ENCODE data around the gene KLF6. TPM values are rescaled to one million over a fixed set of nuclear protein-coding genes. Genes with fewer than 3 reads are reported as not detected.

KLF6 gene
- total and polyA plus RNA-seq, 7 experiments from 2014 or later: 142 to 1,870 (median 168) TPM

DNA sequence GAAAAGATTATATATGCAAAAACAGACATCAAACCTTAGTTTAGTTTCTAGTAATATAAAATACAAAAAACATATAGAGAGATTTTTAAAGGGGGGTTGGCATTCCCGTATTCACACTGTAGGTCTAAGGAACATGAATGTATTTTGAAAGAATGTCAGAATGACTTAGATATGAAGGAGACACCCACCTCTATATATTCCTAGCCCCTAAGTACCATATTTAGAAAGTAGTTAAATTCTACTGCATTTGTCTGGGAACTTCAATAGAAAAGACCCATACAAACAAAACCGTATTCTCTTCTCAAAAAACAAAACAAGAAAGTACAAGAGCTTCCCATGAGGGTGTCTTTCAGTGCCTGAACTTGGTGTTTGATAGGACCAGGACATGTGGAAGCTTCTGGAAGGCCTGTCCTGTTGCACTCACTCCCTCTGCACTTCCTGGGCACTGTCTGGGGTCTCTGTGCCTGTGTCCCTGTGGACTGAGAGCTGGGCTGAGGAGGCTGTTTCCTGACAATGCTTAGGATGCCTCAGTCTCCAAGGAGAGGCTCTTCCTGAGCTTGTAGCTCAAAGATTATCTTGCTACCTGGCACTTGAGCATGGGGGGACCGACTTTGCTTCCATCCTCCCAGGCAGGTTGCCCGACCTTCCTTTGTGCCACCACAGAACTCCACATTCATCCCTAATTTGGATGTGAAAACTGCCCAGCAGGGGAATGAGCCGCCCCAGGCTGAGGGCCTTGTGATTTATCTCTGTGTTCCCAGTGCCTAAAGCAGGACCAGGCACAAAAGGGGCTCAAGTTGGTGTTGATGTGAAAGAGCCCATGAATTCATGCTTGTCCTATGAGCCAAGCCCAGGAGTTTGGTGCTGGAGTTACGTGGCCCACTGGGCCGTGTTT lies 44.4 kb upstream of the KLF6 start:
- POLR2A ChIA-PET: interaction anchor here (0.6 to 5.9 kb wide), 13 partner anchors 9 to 161 kb away, joined by 3 to 91 read pairs (median 4); partner anchors contain the start of gene KLF6
- ATAC-seq: no peak

DNA sequence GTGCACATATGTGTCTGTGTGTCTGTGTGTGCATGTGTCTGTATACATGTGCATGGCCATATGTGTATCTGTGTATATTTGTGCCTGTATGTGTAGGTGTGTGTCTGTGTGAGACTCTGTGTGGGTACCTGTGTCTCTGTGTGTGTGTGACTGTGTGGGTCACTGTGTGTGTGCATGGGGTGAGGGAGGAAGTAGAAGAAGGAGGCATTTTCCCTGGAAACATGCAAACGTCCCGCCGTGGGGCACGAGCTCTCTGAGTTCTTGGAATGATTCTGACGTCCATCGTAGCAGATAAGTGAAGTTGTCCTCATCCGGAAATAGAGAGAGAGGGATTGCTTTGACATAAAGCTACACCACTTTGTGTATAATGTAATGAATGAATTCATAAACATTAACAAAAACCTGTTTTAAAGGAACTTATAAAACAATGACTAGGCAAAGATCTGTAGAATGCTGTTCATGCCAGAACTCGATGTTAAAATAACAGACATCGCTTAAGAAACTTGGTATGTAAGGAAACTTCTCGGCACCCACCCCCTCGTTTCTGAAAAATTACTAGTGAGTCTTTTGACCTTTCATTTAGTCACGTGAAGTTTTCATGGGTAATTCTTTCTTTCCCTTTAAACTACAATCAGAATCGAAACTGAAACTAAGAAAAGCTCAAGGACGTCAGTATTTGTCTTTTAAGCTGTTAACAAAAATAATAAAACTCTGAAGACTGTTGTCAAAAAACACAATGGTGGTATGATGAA lies 43.6 kb upstream of the KLF6 start:
- intact Hi-C loops (cut with micrococcal nuclease): loop anchor here (1.0 to 2.0 kb wide), 9 partner anchors 12 to 144 kb away; partner anchors contain the start of gene KLF6 (in 1 of the 2)
- H3K27me3 Mint-ChIP-seq: no peaks in the 10 kb centered on the region
- peak overlapping the region; percentile 80 to 92 (median 90) for H3K27ac Mint-ChIP-seq
- ChIA-PET CTCF (interaction anchor here (0.9 to 1.0 kb wide), 2 partner anchors 15 to 23 kb away, joined by 3 to 4 read pairs; no protein-coding TSS in a partner anchor), POLR2A (interaction anchor here (0.6 to 5.9 kb wide), 12 partner anchors 9 to 160 kb away, joined by 3 to 91 read pairs (median 5); partner anchors contain the start of gene KLF6)
- Histone ChIP-seq H3K9me3 (ENCODE audit: control insufficient read depth in 2 of 3, low read length in 3 of 3) (no peaks in the 10 kb centered on the region), H3K27ac (ENCODE audit: low read depth, low read length) (peak overlapping the region; percentile 73), H3K4me1 (ENCODE audit: control insufficient read depth in 2 of 2, insufficient read depth in 2 of 2, low read length in 2 of 2) (peaks cover 15 to 17% of the 10 kb centered on the region in 2 donors), H3K27me3 (ENCODE audit: control insufficient read depth in 2 of 2, insufficient read depth in 2 of 2, low read length in 2 of 2) (no peaks in the 10 kb centered on the region), H3K4me3 (ENCODE audit: low read length) (peak overlapping the region; percentile 65), H3K36me3 (ENCODE audit: control insufficient read depth in 2 of 3, insufficient read depth in 3 of 3, low read length in 3 of 3) (no peaks in the 10 kb centered on the region)
- no peaks in the 10 kb centered on the region for H3K9me3 Mint-ChIP-seq
- H3K36me3 Mint-ChIP-seq: no peaks in the 10 kb centered on the region
- DNase-seq: peak in 6 of 9 donors; percentile 40 to 66 (median 54)
- ATAC-seq: peak; percentile 63
- peak overlapping the region; percentile 73 to 88 (median 78) for H3K4me3 Mint-ChIP-seq
- H3K4me1 Mint-ChIP-seq: peaks cover 12 to 54% (median 22%) of the 10 kb centered on the region in 7 donors

More for the DNA sequence above, 44.4 kb upstream of the KLF6 start:
- no peak for DNase-seq
- Histone ChIP-seq H3K9me3 (ENCODE audit: control insufficient read depth in 2 of 3, low read length in 3 of 3) (no peaks in the 10 kb centered on the region), H3K4me1 (ENCODE audit: control insufficient read depth in 2 of 2, insufficient read depth in 2 of 2, low read length in 2 of 2) (peaks cover 15 to 17% of the 10 kb centered on the region in 2 donors), H3K4me3 (ENCODE audit: low read length) (peak overlapping the region; percentile 65), H3K27ac (ENCODE audit: low read depth, low read length) (peak overlapping the region; percentile 73), H3K27me3 (ENCODE audit: control insufficient read depth in 2 of 2, insufficient read depth in 2 of 2, low read length in 2 of 2) (no peaks in the 10 kb centered on the region), H3K36me3 (ENCODE audit: control insufficient read depth in 2 of 3, insufficient read depth in 3 of 3, low read length in 3 of 3) (no peaks in the 10 kb centered on the region)
- H3K4me1 Mint-ChIP-seq: peaks cover 12 to 61% (median 22%) of the 10 kb centered on the region in 7 donors
- CTCF ChIA-PET: interaction anchor here (0.9 to 1.0 kb wide), 2 partner anchors 14 to 24 kb away, joined by 3 to 4 read pairs; no protein-coding TSS in a partner anchor
- intact Hi-C loops (cut with micrococcal nuclease): loop anchor here (1.0 to 2.0 kb wide), 7 partner anchors 18 to 143 kb away; partner anchors contain the start of gene KLF6 (in 1 of the 2)
- H3K9me3 Mint-ChIP-seq: peaks cover 0 to 2% (median 0%) of the 10 kb centered on the region in 11 donors
- peaks cover 0 to 3% (median 0%) of the 10 kb centered on the region in 5 donors for H3K36me3 Mint-ChIP-seq
- no peaks in the 10 kb centered on the region for H3K27me3 Mint-ChIP-seq
- peak overlapping the region; percentile 80 to 92 (median 90) for H3K27ac Mint-ChIP-seq
- H3K4me3 Mint-ChIP-seq: peak overlapping the region; percentile 73 to 88 (median 78)

DNA sequence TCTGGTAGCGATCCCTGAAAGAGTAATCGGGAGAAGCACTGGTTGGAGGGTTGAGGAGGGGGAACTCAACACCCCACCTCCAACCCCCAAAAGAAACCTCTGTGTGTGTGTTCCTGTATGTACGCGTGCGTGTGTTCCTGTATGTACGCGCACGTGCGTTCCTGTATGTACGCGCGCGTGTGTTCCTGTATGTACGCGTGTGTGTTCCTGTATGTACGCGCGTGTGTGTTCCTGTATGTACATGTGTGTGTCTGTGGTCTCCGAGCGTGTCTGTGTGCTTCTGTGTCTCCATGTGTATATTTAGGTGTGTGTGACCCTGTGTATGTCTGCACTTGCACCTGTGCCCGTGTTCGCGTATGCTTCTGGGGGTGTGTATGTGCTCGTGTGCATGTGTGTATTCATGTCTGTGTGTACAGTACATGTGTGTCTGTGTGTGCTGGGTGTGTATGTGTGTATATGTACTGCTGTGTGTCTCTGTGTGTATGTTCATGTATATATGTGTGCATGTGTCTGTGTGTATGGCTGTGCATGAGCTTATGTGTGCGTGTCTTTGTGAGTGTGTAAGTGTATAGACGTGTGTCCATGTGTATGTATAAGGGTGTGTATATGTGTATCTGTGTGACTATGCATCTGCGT lies 42.9 kb upstream of the KLF6 start:
- intact Hi-C loops (cut with micrococcal nuclease): loop anchor here (1.0 to 2.0 kb wide), 7 partner anchors 12 to 145 kb away; partner anchors contain the start of gene KLF6 (in 1 of the 2)
- DNase-seq (no peak), ATAC-seq (peak; percentile 6)
- no peaks in the 10 kb centered on the region for H3K9me3 Mint-ChIP-seq
- Histone ChIP-seq H3K36me3 (ENCODE audit: control insufficient read depth in 2 of 3, insufficient read depth in 3 of 3, low read length in 3 of 3) (no peaks in the 10 kb centered on the region), H3K9me3 (ENCODE audit: control insufficient read depth in 2 of 3, low read length in 3 of 3) (no peaks in the 10 kb centered on the region), H3K27me3 (ENCODE audit: control insufficient read depth in 2 of 2, insufficient read depth in 2 of 2, low read length in 2 of 2) (no peaks in the 10 kb centered on the region), H3K27ac (ENCODE audit: low read depth, low read length) (no peak overlapping the region), H3K4me1 (ENCODE audit: control insufficient read depth in 2 of 2, insufficient read depth in 2 of 2, low read length in 2 of 2) (peaks cover 15 to 17% of the 10 kb centered on the region in 2 donors), H3K4me3 (ENCODE audit: low read length) (peak overlapping the region; percentile 65)
- H3K4me3 Mint-ChIP-seq: peak overlapping the region; percentile 73 to 88 (median 78)
- ChIA-PET CTCF (interaction anchor here (1.0 kb wide), 1 partner anchor 15 kb away, joined by 3 read pairs; no protein-coding TSS in a partner anchor), POLR2A (interaction anchor here (0.9 to 5.9 kb wide), 6 partner anchors 16 to 159 kb away, joined by 3 to 91 read pairs (median 4); partner anchors contain the start of gene KLF6)
- H3K4me1 Mint-ChIP-seq: peaks cover 12 to 53% (median 22%) of the 10 kb centered on the region in 7 donors
- H3K27ac Mint-ChIP-seq: peak overlapping the region; percentile 5 to 92 (median 90)
- peaks cover 0 to under 1% (median 0%) of the 10 kb centered on the region in 5 donors for H3K36me3 Mint-ChIP-seq
- no peaks in the 10 kb centered on the region for H3K27me3 Mint-ChIP-seq

DNA sequence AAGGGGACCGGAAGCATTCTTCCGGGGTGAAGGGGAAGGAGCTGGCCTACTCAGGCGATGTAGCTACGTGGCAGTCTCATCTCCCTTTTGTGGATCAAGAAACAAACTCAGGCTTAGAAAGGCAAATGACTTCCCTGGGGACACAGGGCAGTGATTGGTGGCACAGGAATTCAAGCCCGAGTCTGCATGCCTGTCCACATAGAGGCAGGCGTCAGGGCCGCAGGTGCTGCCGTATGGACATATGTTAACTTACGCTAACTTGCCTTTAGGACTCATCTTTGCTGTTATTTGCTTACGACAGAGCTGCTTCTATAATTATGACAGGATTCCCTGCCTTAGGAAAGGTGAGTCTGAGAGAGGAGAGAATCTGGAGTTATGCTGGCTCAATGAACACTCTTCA lies 42.3 kb upstream of the KLF6 start:
- Histone ChIP-seq H3K9me3 (ENCODE audit: control insufficient read depth in 2 of 3, low read length in 3 of 3) (no peaks in the 10 kb centered on the region), H3K27me3 (ENCODE audit: control insufficient read depth in 2 of 2, insufficient read depth in 2 of 2, low read length in 2 of 2) (no peaks in the 10 kb centered on the region), H3K4me1 (ENCODE audit: control insufficient read depth in 2 of 2, insufficient read depth in 2 of 2, low read length in 2 of 2) (peaks cover 15 to 17% of the 10 kb centered on the region in 2 donors), H3K36me3 (ENCODE audit: control insufficient read depth in 2 of 3, insufficient read depth in 3 of 3, low read length in 3 of 3) (no peaks in the 10 kb centered on the region), H3K27ac (ENCODE audit: low read depth, low read length) (no peak overlapping the region), H3K4me3 (ENCODE audit: low read length) (no peak overlapping the region)
- Mint-ChIP-seq H3K4me3 (no peak overlapping the region), H3K4me1 (peaks cover 12 to 47% (median 22%) of the 10 kb centered on the region in 7 donors), H3K27ac (peak overlapping the region in 4 of 9 donors; percentile 80 to 92 (median 90)), H3K9me3 (no peaks in the 10 kb centered on the region), H3K36me3 (peaks cover 0 to 3% (median 0%) of the 10 kb centered on the region in 5 donors), H3K27me3 (no peaks in the 10 kb centered on the region)
- ATAC-seq: no peak
- CTCF ChIA-PET: no interaction called here
- DNase-seq: no peak
- intact Hi-C loops (cut with micrococcal nuclease): no loop called here
- POLR2A ChIA-PET: interaction anchor here (0.9 to 5.9 kb wide), 3 partner anchors 20 to 44 kb away, joined by 3 to 91 read pairs (median 32); partner anchors contain the start of gene KLF6

DNA sequence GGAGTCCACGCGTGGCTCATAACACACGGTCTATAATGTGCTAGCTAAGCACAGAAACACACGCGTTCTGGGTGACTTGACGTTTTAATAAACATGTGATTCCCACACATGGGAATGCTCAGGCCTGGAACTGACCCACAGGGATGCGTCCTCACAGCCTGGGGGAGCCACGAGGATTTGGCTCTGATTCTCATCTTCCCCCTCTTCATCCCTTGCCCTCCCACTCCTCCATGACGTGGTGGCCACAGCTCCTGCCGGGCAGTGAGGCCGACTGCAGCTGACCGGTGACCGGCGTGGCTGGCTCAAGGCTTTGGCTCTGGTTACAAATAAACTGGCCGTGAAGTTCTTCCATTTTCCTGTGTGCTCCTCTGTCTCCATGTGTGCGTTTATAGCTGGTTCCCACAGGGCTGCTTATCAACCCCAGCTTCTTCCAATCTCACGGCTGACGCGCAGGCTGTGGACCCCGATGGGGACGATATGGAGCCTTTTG lies 40.9 kb upstream of the KLF6 start:
- ChIA-PET POLR2A (interaction anchor here (1.0 to 4.2 kb wide), 2 partner anchors 26 to 41 kb away, joined by 3 to 23 read pairs; partner anchors contain the start of gene KLF6), CTCF (no interaction called here)
- Histone ChIP-seq H3K27ac (ENCODE audit: low read depth, low read length) (no peak overlapping the region), H3K4me3 (ENCODE audit: low read length) (no peak overlapping the region), H3K36me3 (ENCODE audit: control insufficient read depth in 2 of 3, insufficient read depth in 3 of 3, low read length in 3 of 3) (no peaks in the 10 kb centered on the region), H3K9me3 (ENCODE audit: control insufficient read depth in 2 of 3, low read length in 3 of 3) (no peaks in the 10 kb centered on the region), H3K27me3 (ENCODE audit: control insufficient read depth in 2 of 2, insufficient read depth in 2 of 2, low read length in 2 of 2) (no peaks in the 10 kb centered on the region), H3K4me1 (ENCODE audit: control insufficient read depth in 2 of 2, insufficient read depth in 2 of 2, low read length in 2 of 2) (peaks cover 15 to 17% of the 10 kb centered on the region in 2 donors)
- Mint-ChIP-seq H3K27me3 (no peaks in the 10 kb centered on the region), H3K9me3 (no peaks in the 10 kb centered on the region), H3K4me3 (no peak overlapping the region), H3K4me1 (peaks cover 12 to 41% (median 22%) of the 10 kb centered on the region in 7 donors), H3K36me3 (peaks cover 0 to 3% (median 0%) of the 10 kb centered on the region in 5 donors), H3K27ac (peak overlapping the region in 2 of 9 donors; percentile 46 to 72)
- intact Hi-C loops (cut with micrococcal nuclease): no loop called here
- no peak for ATAC-seq
- no peak for DNase-seq

All from naive thymus-derived CD4-positive, alpha-beta T cell (primary cell).